GM18519 (cell line): Measurements from ENCODE around the gene DPF3.

Source experiments
- ATAC-seq: cut with Tn5 transposase; IDR thresholded peaks from one replicate; pipeline ENCODE4 v1.9.1; 2021; ENCODE audit warnings: mild to moderate bottlenecking, moderate library complexity; ENCODE audit not compliant: unreplicated experiment, low FRiP score

Gene DPF3

DNA sequence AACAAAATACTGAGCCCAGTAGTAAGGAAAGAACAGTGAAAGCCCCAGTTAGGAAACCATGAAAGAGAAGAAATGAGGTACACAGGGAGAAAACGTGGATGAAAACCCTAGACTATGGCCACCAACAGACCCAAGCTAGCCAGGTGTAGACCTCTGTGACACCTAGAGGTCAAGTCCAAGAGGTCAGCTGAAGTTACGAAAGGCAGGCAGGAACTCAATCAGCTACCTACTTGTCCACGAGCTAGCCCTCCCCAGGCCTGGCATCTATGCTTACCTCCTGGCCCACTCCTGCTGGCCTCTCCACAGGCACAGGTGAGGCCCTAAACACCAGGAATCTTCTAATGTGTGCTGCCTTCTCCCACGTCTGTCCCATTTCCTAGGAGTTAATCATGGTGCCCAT, 48.7 kb downstream of the DPF3 start:
- no peak for ATAC-seq

DNA sequence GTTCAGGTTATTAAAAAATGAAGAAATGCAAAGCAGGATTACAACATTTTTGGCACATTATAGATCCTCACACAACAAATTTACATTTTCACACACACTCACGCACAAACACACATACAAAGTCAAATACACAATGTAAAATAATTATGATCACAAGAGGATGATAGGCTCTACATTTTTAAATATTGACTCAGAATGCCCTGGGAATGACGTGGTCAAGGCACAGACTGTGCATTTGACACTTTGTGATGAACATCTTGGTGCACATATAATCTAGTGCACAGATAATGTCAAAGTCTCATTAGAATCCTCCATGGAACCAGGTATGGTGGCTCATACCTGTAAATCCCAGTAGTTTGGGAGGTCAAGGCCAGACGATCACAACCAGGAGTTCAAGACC, 49.4 kb downstream of the DPF3 start:
- no peak for ATAC-seq

DNA sequence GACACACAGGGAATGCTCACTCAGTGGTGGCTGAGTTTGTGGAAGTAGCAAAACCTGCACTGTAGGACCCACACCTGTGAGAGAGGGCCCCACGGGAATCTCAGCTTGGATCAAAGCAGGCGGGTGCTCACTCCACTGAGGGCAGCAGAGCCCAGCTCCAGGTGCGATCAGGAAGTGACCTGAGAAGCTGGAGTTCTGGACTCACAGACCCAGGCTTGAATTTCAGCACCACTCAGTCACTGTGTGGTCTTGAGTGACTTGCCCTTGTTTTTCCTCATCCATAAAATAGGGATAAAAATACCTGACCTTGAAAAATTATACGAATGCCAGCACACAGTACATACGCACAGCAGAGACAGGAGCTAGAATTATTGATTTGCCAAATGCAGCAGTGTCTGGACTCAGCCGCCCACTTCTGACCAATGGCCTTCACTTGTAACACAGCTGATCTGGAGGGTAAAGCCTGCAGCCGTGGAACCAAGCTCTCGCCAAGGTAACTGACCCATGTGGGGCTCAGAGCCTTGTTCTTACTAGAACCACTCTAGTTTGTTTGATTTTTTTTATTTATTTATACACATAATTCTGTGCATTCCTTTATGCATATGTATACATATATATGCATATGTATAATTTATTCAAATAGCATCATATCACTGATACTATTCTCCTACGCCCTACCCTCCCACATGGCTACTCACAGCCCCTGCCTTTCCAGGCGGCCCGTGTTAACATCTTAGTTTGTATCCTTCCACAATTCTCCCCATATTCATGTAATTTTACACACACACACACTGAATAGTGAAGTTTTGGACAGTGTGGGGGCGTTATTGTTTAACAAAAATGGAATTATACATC, 53.9 kb downstream of the DPF3 start:
- no peak for ATAC-seq

DNA sequence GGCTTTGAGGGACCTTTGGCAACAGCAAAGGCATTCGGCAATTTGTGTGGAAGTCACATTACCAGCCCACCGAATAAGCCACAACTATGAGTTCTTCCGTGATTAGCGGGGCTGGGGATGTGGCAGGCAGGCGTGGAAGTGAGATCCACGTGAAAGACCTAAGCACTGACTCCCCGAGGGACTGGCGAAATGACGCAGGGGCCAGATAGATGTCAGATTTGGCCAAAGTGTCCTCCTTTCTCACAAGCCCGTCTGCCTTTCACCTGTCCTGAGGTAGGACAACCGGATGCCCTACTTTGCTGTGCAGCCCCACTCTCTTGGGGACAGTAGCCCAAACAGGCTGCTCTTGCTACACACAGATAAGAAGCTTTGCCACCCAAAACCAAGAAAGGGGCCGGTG, 54.5 kb downstream of the DPF3 start:
- no peak for ATAC-seq

DNA sequence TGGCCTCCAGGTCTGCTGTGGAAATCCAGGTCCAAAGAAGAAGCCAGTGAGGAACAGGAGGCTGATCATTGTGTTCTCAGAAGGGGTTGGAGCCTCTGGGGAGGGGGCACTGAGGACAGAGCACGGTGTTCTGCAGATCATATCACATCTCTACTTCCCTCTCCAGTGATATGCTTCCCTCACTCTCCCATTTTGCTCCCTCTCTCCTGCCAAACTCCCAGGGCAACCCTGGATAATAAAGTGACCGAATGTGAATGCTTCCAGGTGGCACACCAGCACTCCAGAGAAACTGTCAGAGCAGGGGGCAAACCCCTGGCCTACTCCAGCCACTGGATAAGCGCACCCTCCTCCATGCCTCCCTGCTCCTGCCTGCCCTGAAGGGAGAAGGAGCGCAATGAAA, 57.8 kb downstream of the DPF3 start:
- ATAC-seq, result no peak

DNA sequence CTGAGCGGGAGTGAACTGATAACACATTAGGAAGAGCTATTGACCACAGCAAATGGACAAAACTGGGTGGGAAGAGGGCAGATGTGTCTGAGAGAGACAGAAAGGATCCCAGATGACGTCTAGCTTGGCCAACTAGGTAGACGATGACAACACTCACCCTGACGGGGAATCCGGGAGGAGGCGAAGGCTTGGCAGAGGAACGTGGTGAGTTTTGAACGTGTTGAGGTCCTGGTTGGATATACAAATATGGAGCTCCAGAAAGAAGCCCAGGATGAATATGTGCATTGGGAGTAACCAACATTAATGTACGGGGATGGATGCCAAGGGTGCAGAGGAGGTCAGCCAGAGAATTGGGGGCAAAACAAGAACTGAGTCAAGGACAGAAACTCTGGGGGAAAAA, 60.7 kb downstream of the DPF3 start:
- no peak for ATAC-seq

DNA sequence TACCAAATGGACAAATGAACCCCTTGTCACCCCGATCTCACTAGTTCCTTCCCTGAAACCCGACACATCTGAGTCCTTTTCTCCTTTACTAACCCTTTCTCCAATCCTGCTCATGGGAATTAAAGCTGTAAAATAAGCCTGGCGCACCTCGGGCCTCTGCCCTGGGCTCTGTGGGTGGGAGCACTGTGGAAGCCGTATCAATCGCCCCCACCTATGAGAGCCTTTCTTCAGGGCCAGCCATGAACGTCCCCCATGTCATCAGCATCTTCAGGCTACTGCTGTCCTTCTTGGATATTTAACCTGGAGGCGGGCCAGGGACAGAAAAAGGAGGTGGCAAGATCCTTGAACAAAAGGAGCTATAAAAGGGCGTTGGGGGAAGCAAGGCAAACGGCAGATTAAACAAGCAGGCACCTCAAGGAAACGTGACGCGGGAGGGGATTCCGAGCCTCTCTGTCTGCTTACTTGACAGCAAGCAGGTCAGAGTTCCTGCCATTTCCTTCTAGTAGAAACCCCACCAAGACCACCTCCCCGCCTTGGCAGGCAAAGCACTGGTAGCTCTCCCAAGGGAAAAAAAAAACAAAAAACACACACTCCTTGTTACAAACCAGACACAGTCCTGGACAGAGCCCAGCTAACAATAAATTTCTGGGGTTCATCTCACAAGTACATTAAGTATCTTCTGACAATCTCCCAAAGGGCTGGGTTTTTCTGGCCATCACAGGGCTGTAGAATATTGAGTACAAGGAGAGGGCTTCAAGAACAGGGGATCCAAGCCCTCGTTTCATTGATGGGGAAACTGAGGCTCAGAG, 62.9 kb downstream of the DPF3 start:
- ATAC-seq, result no peak

DNA sequence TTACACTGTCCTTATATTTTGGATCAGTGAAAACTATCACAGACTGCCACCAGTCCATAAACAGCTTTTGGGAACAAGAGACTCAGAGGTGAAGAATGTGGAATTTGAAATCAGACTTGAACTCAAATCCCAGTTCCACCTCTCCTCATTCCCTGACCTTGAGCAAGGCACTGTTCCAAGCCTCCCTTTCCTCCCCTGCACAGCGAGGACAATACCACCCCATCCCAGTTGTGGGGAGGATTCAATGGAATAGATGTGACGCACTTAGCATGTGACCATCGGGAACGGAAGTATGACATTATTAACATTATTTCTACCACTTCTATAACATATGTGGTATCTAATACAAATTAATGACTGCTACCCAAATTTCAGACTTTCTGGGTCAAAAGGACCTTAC, 63.5 kb downstream of the DPF3 start:
- no peak for ATAC-seq

DNA sequence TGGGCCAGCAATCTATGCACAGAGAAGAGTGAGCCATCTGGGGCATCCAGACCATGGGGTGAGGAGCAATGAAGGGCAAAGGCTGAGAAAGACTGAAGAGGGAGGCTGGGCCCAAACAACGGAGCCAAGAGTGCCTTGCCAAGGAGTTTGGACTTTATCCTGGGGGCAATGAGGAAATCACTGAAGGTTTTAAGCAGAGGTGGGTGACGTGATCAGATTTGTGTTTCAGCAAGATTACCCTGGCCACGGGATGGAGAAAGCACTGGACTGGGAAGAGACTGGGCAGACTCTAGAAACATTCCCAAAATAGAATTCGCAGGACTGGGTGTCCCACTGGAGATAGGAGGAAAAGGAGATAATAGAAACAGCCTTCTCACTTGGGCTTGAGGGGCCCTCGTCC, 65.3 kb downstream of the DPF3 start:
- ATAC-seq, result no peak

DNA sequence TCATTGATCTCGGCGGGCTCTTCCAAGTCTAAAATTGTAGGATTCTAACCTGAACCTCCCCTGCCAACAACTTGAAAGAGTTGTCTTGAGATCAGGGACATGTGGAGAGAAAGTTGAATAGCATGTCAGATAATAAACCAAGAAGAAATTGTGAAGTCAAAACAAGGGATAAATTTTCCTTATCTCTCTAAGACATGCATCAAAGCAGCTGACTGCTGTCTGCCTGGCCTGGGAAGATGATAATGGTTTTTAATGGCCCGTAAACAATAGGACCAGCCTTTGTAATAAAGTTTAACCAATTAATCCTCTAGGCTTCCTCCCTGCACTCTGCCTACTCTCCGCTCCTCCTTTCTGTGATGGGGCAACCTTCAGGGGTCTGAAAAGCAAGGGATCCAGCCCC, 67.9 kb downstream of the DPF3 start:
- no peak for ATAC-seq

DNA sequence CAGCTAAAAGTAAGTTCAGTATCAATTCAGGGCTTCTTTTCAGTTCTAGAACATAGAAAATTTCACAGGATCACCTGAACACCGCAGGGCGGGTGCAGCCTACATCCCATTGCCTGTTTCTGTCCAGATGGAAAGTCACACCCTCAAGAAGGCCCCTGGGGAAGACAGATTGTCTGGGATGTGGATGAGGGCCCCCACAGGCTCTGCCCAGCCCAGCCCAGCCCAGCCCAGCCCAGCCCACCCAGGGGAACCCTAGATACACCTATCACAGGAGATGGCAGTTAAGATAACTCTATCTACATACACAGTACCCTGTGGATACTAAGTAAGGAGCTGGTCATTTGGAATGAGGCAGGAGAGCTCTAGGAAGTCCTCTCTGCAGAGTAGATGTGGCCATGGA, 68.4 kb downstream of the DPF3 start:
- ATAC-seq, result no peak

DNA sequence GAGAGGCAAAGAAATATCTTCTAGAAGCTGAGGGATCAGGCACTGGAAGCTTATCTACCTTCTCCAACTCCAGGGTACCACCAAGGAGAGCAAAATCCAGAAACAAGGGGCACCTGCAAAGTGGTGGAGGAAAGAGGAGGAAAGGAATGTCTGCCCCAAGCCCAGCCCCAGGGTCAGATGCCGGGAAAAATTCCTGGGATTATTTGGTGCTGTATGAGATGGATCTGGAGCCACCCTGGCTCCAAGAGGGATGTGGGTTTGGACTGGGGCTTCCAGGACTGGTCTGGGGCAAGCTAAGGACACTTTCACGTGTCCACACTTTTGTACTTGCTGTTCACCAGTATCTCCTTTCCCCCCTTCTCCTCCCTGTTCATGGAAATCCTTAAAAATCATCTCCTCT, 69.8 kb downstream of the DPF3 start:
- ATAC-seq, result no peak

DNA sequence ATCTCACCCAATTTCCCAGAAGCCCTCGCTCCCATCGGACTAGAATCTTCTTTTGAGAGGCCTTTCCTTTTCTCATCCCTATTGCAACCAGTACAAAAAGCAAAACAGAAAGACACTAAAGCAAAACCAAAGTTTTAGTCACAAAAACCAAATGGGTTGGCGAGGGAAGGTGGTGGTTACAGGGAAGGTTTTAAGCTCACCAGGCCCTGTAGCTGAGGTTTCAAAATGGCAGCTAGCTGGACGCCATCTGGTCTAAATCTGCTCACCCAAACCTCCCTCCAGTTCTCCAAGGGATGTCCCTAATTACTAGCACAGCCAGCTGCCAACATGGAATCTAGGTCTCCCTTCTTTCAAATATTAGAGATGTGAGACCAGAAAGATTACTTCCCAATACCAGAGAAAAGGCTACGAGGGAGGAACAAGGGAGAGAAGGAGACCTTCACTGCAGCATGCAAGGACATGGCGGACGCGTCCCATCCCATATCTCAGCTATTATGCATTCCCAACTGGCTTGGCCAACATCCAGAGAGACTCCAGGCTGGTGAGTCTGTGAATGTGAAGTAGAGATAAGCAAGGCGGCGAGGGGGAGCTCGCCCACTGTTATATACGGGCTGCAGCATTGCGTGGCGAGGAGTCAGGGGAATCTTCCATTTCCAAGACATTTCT, 70.8 kb downstream of the DPF3 start:
- ATAC-seq, result no peak

DNA sequence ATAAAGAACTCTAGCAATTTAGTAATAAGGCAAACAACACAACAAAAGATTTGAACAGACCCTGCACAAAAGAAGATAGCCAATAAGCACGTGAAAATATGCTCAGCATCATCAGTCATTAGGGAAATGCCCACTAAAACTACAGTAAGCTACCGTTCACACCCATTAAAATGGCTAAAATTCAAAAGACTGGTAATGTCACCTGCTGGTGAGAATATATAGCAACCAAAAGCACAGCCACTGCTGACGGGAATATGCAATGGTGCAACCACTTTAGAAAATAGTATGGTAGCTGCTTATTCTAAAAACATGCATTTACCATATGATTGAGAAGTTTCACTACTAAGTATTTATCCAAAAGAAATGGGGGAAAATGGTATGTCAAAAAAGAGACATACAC, 74.9 kb downstream of the DPF3 start:
- no peak for ATAC-seq

DNA sequence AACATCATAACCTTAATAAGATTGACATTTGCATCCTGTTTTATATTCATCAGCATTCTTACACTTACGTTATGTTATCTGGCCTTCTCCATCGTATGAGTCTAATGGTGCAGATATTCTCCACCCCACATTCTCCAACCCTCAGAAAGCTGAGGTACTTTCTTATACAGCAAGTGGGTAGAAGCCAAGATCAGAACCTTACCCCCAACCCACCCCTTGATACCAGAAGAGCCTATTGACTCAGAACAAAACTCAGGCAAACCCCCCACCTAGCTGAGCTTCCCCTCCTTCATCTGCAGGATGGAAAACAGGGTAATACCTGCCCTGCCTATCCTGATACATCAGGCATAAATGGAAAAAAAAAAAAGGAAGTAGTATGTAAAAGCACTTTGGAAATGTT, 77.6 kb downstream of the DPF3 start:
- ATAC-seq, result no peak

DNA sequence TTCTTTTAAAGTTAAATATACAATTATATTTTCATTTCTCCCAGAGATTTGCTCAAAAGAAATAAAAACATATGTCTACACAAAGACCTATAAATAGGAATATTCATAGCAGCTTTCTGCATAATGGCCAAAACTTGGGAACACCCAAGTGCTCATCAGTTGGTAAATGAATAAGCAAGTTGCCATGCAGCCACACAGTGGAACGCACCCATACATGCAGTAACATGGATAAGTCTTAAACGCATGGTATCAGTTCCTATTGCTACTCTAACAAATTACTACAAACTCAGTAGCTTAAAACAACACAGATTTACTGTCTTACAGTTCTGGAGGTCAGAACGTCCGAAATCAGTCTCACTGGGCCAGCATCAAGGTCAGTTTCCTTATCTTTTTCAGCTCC, 78.5 kb downstream of the DPF3 start:
- ATAC-seq, result no peak

DNA sequence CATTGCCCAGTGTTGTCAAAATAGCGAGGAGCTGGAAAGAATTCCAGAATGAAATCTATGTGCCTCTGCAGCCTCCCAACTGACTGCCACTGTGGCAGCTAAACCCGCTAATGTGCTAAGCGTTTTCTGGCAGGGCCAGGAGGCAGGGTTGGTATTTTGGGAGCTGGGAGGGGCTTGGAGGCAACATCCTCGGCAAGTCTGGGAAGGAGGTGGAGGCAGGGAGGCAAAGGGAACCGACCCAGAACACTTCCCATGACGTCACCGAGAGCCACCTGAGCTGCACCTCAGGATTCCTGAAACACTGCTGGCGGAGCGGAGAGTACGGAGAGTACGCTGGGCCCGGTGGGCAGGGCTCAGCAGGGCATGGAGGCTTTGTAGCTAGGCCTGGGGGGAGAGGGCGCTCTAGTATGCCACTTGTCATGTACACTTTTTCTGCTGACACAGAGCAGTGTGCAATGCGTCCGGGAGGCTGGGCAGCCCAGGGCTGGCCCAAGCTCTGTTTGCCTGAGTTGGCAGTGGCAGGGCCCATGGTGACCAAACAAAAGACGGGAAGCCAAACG, 81.5 kb downstream of the DPF3 start:
- no peak for ATAC-seq

DNA sequence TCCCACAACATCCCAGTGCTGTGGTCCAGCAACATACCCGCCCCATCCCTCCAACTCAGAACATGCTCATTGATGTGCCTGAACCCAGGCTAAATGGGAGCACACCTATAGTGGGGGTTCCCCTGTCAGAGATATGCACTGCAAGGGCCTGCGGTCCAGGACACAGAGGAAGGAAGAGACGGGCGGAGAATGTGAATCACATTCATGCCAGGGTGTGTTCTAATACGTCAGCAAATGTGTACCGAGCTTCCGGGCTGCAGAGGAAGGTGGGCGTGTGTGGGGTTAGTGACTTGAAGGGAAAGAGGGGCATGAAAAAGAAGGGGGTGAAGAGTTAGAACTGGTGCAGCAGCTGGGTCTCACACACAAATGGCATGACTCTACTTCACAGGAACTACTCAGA, 83.7 kb downstream of the DPF3 start:
- ATAC-seq, result no peak

DNA sequence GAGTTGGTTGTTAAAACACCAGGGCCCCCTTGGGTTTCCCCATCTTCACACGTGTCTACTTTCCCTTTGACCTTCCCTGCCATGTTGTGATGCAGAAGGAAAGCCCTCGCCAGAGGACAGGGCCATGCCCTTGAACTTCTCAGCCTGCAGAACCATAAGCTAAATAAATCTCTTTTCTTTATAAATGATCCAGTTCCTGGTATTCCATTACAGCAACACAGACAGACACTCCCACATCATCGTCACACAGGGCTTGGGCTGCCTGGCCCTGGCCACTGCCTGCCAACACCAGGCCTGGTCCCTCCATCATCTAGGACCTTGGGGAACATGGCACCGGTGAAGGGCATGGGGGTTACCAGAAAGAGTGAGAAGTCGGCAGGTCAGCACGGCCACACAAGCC, 84.8 kb downstream of the DPF3 start:
- no peak for ATAC-seq

DNA sequence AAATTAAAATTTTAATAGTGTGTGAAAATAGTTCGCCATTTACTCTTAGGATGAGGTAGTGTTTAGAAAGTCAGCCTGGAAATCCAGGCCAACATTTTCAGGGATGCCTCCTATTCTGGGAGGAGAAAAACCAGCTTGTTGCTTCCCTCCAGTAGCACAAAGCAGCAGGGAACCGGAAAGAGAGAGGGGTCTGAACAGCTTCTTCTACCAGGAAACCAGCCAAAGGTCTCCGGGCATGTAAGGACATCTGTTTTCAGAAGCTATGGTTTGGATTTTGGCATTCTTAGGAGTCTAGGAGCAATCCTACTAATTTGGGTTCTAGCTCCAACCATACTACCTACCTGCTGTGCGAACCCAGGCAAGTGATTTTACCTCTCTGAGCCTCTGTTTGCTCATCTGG, 85.3 kb downstream of the DPF3 start:
- ATAC-seq, result no peak

DNA sequence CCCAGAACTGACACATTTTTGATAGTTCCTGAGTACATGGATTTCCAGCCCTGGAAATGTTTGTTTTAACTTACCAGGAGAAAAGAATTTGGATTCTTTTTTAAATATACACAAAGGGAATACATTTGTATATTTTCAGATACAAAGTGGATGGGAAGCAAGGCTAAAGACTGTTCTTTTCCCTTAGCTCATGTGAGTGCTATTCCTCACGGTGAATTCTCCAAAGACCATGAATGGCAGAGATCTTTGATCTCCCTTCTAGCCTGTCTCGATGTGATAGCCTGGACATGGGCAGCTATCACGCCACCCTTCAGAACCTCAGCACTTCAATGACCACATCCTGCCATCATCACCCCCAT, 91.3 kb downstream of the DPF3 start:
- ATAC-seq, result no peak
